ENCODE measurements around the gene TTC33. TPM values are rescaled to one million over a fixed set of nuclear protein-coding genes. Genes with fewer than 3 reads are reported as not detected.
A peak's percentile ranks its signal among the peaks of the same experiment; 100 is the strongest.
"Not testable (repeated sequence)": the region's sequence is repeated elsewhere in the genome, so short reads cannot be mapped to it uniquely, and the experiment has no call there.

TTC33 gene
- polyA plus RNA-seq, 3 donors from 2014 or later = 10.5 to 18.1 (median 11.2) TPM

DNA sequence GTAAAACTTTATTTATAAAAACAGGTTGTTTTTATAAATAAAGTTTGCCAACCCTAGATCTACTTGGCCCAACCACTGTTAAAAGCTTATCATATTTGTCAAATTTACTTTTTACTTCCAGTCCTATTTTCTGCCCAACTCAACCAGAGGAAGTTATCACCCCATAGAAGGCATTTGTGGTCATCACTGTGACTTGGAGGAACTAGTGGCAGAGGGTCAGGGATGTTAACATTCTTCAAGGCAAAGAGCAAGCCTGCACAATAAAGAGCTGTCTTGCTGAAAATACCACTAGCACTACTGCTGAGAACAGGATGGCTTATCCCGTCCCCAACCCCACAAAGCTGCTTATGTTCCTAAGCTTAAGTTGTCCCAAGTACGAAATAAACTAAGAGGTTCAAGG is 22.3 kb downstream of the TTC33 start:
- H3K4me1 Mint-ChIP-seq = peaks cover 24 to 48% of the 10 kb centered on the region in 2 donors
- peak overlapping the region in 3 of 5 donors; percentile 7 to 67 (median 26) for H3K4me3 Mint-ChIP-seq
- H3K27me3 Mint-ChIP-seq (ENCODE audit: low read depth in 3 of 3) = peaks cover 0 to 3% (median 1%) of the 10 kb centered on the region in 3 donors
- H3K27ac Mint-ChIP-seq = peak overlapping the region in 5 of 6 donors; percentile 2 to 61 (median 41)
- no peaks in the 10 kb centered on the region for H3K9me3 Mint-ChIP-seq
- H3K36me3 Mint-ChIP-seq = peaks cover 4 to 15% (median 7%) of the 10 kb centered on the region in 3 donors
- DNase-seq = no peak

DNA sequence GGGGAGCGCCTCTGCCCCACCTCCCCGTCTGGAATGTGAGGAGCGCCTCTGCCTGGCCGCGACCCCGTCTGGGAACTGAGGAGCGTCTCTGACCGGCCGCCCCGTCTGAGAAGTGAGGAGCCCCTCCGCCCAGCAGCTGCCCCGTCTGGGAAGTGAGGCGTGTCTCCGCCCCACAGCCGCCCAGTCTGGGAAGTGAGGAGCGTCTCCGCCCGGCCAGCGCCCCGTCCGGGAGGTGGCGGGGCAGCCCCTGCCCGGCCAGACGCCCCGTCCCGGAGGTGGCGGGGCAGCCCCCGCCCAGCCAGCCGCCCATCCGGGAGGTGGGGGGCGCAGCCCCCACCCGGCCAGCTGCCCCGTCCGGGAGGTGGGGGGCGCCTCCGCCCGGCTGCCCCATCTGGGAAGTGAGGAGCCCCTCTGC is 33.3 kb downstream of the TTC33 start:
- not testable (repeated sequence) for H3K4me3 Mint-ChIP-seq, H3K9me3 Mint-ChIP-seq
- peaks cover 25 to 38% (median 34%) of the 10 kb centered on the region in 3 donors for H3K36me3 Mint-ChIP-seq

DNA sequence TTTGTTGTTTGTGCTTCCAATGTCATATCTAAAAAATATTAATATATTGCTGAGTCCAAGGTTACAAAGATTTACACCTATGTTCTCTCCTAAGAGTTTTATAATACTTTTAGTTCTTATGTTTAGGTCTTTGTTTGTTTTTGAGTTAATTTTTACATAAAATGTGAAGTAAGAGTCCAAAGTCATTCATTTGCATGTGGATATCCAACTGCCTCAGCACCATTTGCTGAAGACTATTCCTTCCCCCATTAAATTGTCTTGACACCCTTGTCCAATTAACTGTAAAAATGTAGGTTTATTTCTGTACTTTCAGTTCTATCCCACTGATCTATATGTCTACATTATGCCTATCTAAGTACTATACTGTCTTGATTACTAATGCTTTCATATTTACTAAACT is 35.7 kb downstream of the TTC33 start:
- no peak for DNase-seq
- Mint-ChIP-seq H3K9me3 (peaks cover 0 to 4% (median 0%) of the 10 kb centered on the region in 6 donors), H3K4me1 (peaks cover 10 to 11% of the 10 kb centered on the region in 2 donors), H3K4me3 (no peak overlapping the region), H3K27me3 (ENCODE audit: low read depth in 3 of 3) (peaks cover 0 to 3% (median 0%) of the 10 kb centered on the region in 3 donors), H3K27ac (peak overlapping the region in 2 of 6 donors; percentile 5 to 30), H3K36me3 (peaks cover 22 to 35% (median 34%) of the 10 kb centered on the region in 3 donors)

More for the DNA sequence above, 33.3 kb downstream of the TTC33 start:
- DNase-seq; H3K27ac Mint-ChIP-seq; H3K27me3 Mint-ChIP-seq (ENCODE audit: low read depth in 3 of 3); H3K4me1 Mint-ChIP-seq: not testable (repeated sequence)

DNA sequence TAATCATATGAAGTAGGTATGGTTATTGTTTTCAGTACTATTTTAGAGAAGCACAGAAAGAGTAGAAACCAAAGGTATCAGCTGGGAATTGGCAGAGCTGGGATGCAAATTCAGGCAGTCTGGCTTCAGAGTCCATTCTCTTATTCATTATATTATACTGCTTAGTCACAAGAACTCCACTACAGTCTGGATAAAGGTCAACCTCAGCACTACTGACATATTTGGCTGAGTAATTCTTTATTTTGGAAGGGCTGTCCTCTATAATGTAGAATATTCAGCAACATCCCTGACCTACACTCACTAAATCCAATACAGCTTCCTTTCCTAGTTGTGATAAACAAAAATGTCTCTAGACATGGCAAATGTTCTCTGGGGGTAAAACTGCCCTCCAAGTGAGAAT is 38.5 kb downstream of the TTC33 start:
- Mint-ChIP-seq H3K36me3 (peaks cover 17 to 36% (median 30%) of the 10 kb centered on the region in 3 donors), H3K4me3 (no peak overlapping the region), H3K27ac (no peak overlapping the region), H3K27me3 (ENCODE audit: low read depth in 3 of 3) (peaks cover 0 to 3% (median 0%) of the 10 kb centered on the region in 3 donors), H3K9me3 (peaks cover 0 to 4% (median 0%) of the 10 kb centered on the region in 6 donors), H3K4me1 (peaks cover 10 to 13% of the 10 kb centered on the region in 2 donors)
- DNase-seq = no peak

DNA sequence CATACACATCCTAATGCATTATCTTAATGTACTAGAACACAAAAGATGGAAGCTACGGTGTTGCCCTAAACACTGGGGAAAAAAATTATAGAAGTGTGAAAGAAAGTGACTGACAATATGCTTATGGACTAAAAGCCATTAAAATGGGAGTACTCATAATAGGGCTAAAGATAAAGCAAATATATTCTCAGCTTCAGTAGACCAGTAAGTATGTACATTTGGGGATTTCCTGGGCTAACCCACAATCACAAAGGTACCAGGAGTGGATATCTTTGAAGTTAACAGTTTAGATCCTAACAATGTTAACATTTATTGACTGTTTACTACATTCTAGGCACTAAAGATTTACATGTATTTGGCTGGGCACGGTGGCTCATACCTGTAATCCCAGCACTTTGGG is 39.2 kb downstream of the TTC33 start:
- Mint-ChIP-seq H3K36me3 (peaks cover 14 to 33% (median 25%) of the 10 kb centered on the region in 3 donors), H3K27me3 (ENCODE audit: low read depth in 3 of 3) (peaks cover 0 to 3% (median 0%) of the 10 kb centered on the region in 3 donors), H3K4me1 (peaks cover 9 to 16% of the 10 kb centered on the region in 2 donors), H3K4me3 (no peak overlapping the region), H3K27ac (no peak overlapping the region), H3K9me3 (peaks cover 0 to 4% (median 0%) of the 10 kb centered on the region in 6 donors)
- DNase-seq = no peak

DNA sequence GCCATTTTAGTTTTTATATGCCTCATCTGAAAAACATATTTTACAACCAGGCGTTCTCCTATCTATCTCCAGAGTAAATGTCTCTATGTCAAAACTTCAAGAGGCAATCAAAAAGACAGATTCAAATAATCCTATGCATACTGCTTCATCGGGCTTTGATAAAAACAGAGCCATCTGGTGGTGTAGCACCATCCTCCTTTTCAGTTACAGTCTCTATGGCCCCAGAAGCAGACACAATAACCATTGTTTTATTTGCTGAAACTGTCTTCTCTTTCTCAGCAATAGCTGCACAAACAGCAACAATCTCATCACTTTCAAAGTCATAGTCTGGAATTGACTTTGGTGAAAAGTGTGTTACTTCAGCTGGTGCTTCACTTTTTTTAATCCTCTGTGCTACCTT is 39.8 kb downstream of the TTC33 start:
- H3K9me3 Mint-ChIP-seq = no peaks in the 10 kb centered on the region
- H3K4me1 Mint-ChIP-seq = peaks cover 5 to 16% of the 10 kb centered on the region in 2 donors
- H3K36me3 Mint-ChIP-seq = peaks cover 8 to 29% (median 22%) of the 10 kb centered on the region in 3 donors
- H3K4me3 Mint-ChIP-seq = no peak overlapping the region
- H3K27me3 Mint-ChIP-seq (ENCODE audit: low read depth in 3 of 3) = peaks cover 0 to 2% (median 0%) of the 10 kb centered on the region in 3 donors
- H3K27ac Mint-ChIP-seq = peak overlapping the region in 2 of 6 donors; percentile 7 to 25
- no peak for DNase-seq

DNA sequence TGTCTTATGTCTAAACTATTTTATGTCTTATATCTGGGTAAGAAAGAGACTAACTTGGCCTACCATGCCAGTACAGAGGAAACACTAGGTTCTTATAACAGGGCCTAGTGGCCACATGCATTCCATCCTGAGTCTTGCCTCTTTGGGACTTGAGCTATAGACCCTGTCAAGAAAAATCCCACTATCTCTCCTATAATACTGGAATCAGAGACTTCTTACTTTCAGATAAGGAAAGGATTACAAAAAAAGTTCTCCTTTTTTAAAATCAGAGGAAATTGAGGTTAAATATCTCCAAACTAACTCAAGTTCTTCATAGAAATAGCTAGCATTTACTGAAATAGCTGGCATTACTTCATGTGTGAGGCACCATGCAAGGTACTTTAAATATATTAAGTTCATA is 41.8 kb downstream of the TTC33 start:
- no peak for DNase-seq
- Mint-ChIP-seq H3K27ac (no peak overlapping the region), H3K27me3 (ENCODE audit: low read depth in 3 of 3) (no peaks in the 10 kb centered on the region), H3K36me3 (peaks cover 0 to 28% (median 16%) of the 10 kb centered on the region in 3 donors), H3K9me3 (peaks cover 0 to 8% (median 3%) of the 10 kb centered on the region in 6 donors), H3K4me1 (peaks cover 5 to 16% of the 10 kb centered on the region in 2 donors), H3K4me3 (no peak overlapping the region)

DNA sequence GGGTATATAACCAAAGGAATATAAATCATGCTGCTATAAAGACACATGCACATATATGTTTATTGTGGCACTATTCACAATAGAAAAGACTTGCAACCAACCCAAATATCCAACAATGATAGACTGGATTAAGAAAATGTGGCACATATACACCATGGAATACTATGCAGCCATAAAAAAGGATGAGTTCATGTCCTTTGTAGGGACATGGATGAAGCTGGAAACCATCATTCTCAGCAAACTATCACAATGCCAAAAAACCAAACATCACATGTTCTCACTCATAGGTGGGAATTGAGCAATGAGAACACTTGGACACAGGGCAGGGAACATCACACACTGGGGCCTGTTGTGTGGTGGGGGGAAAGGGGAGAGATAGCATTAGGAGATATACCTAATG is 45.2 kb downstream of the TTC33 start:
- H3K4me1 Mint-ChIP-seq; H3K27me3 Mint-ChIP-seq (ENCODE audit: low read depth in 3 of 3); DNase-seq; H3K4me3 Mint-ChIP-seq; H3K27ac Mint-ChIP-seq: not testable (repeated sequence)
- Mint-ChIP-seq H3K9me3 (peaks cover 0 to 27% (median 13%) of the 10 kb centered on the region in 6 donors), H3K36me3 (peaks cover 22 to 46% (median 41%) of the 10 kb centered on the region in 3 donors)

DNA sequence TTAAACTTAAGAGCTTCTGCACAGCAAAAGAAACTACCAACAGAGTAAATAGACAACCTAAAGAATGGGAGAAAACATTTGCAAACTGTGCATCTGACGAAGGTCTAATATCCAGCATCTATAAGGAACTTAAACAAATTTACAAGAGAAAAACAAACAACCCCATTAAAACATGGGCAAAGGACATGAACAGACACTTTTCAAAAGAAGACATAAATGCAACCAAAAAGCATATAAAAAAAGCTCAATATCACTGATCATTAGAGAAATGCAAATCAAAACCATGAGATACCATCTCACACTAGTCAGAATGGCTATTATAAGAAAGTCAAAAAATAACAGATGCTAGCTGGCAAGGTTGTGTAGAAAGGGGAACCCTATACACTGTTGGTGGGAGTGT is 50.3 kb downstream of the TTC33 start:
- not testable (repeated sequence) for H3K4me3 Mint-ChIP-seq; H3K4me1 Mint-ChIP-seq; H3K27ac Mint-ChIP-seq; DNase-seq; H3K27me3 Mint-ChIP-seq (ENCODE audit: low read depth in 3 of 3)
- peaks cover 70 to 83% (median 79%) of the 10 kb centered on the region in 3 donors for H3K36me3 Mint-ChIP-seq
- H3K9me3 Mint-ChIP-seq = peaks cover 10 to 72% (median 55%) of the 10 kb centered on the region in 6 donors

DNA sequence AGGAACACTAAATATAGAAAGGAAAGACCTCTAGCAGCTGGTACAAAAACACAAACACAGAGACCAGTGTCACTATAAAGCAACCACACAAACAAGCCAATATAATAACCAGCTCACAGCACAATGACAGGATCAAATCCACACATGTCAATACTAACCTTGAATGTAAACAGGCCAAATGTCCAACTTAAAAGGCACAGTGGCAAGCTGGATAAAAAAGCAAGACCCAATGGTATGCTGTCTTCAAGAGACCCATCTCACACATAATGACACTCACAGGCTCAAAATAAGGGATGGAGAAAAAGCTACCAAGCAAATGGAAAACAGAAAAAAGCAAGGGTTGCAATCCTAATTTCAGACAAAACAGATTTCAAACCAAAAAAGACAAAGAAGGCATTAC is 53.7 kb downstream of the TTC33 start:
- peaks cover 74 to 84% (median 83%) of the 10 kb centered on the region in 3 donors for H3K36me3 Mint-ChIP-seq
- not testable (repeated sequence) for H3K27ac Mint-ChIP-seq; H3K27me3 Mint-ChIP-seq (ENCODE audit: low read depth in 3 of 3); DNase-seq; H3K4me1 Mint-ChIP-seq; H3K4me3 Mint-ChIP-seq
- peaks cover 10 to 58% (median 44%) of the 10 kb centered on the region in 6 donors for H3K9me3 Mint-ChIP-seq

DNA sequence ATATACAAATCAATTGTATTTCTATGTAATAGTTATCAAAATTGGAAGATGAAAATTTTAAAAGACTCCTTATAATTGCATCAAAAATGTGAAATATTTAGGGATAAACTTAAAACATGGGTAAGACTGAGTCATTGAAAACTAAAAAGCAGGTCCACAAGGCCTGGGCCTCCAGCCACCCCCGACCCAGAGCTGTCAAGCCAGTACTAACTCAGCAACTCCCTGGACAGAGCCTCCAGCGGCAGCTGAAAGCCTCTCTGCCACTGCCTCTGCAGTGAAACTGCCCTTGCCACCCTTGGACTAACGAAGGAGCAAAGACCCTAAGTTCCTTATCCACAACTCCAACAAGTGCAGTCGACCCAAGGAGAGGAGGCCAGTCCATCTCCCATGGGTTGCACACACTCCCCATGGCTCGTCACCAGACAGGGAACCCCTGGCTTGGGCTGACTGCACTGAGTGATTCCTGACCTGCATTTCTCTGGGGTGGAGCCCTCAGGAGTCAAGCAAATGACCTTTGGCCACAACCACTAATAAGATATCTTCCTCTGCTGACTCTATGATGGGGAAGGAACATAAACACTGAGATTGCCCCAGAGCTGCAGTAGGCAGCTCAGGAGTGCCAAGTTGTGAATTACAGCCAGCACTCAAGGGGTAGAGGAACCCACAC is 55.5 kb downstream of the TTC33 start:
- H3K9me3 Mint-ChIP-seq = peaks cover 10 to 45% (median 41%) of the 10 kb centered on the region in 6 donors

DNA sequence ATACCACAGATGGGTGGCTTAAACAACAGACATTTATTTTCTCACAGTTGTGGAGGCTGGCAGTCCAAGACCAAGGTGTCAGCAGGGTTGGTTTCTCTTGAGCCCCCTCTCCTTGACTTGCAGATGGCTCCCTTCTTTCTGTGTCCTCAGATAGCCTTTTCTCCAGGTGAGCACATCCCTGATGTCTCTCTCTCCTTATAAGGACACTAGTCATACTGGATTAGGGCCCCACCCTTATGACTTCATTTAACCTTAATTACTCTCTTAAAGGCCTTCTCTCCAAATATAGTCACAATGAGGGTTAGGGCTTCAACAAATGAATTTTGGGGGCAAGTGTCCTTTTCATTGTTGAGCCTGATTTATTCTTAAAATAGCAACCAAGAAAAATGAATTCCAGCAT is 61.3 kb downstream of the TTC33 start:
- peaks cover 0 to 14% (median 11%) of the 10 kb centered on the region in 3 donors for H3K27me3 Mint-ChIP-seq (ENCODE audit: low read depth in 3 of 3)
- no peak for DNase-seq
- peaks cover 43 to 60% (median 43%) of the 10 kb centered on the region in 3 donors for H3K36me3 Mint-ChIP-seq
- H3K9me3 Mint-ChIP-seq = no peaks in the 10 kb centered on the region
- H3K27ac Mint-ChIP-seq = peak overlapping the region in 3 of 6 donors; percentile 50 to 57 (median 53)
- H3K4me1 Mint-ChIP-seq = peaks cover 43 to 56% of the 10 kb centered on the region in 2 donors
- H3K4me3 Mint-ChIP-seq = no peak overlapping the region

More for the DNA sequence above, 55.5 kb downstream of the TTC33 start:
- Mint-ChIP-seq H3K4me3 (no peak overlapping the region), H3K36me3 (peaks cover 71 to 82% (median 81%) of the 10 kb centered on the region in 3 donors), H3K4me1 (peaks cover 9 to 15% of the 10 kb centered on the region in 2 donors), H3K27ac (no peak overlapping the region), H3K27me3 (ENCODE audit: low read depth in 3 of 3) (peaks cover 0 to 4% (median 3%) of the 10 kb centered on the region in 3 donors)
- DNase-seq = no peak

DNA sequence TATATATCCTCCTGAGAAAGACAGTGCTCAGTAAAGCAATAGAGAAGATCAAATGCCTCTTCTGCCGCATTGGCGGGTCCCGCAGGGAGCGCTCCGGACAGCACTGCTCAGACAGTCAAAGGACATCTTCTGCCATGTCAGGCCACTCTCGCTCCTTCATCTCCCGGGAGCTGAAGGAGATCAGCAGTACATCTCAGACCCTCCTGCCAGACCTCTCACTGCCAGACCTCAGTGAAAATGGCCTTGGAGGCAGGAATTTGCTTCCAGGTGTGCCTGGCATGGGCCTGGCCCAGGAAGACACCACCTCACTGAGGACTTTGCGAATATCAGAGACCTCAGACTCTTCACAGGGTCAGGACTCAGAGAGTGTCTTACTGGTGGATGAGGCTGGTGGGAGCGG is 63.9 kb downstream of the TTC33 start:
- peak overlapping the region; percentile 9 to 58 (median 21) for H3K4me3 Mint-ChIP-seq
- peaks cover 40 to 59% (median 44%) of the 10 kb centered on the region in 3 donors for H3K36me3 Mint-ChIP-seq
- DNase-seq = no peak
- H3K27ac Mint-ChIP-seq = peak overlapping the region; percentile 75 to 92 (median 82)
- H3K9me3 Mint-ChIP-seq = no peaks in the 10 kb centered on the region
- H3K4me1 Mint-ChIP-seq = peaks cover 68 to 80% of the 10 kb centered on the region in 2 donors
- H3K27me3 Mint-ChIP-seq (ENCODE audit: low read depth in 3 of 3) = peaks cover 3 to 21% (median 11%) of the 10 kb centered on the region in 3 donors

DNA sequence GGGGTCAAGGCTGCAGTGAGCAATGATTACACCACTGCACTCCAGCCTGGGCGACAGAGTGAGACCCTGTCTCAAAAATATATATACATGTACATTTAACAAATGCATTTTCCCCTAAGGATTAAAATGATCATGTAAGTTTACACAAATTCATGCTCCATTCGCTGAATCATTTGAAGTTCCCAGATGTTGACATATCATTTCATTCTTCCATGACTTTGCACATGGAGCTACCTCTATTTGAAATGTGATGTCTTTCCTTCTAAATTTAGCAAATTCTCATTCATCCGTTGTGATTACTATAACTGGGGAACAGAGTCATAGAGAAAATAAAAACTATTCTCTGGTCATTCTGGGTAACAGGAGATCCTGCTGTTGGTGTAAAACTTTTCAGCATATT is 65.5 kb downstream of the TTC33 start:
- Mint-ChIP-seq H3K4me3 (peak overlapping the region; percentile 26 to 93 (median 58)), H3K9me3 (no peaks in the 10 kb centered on the region), H3K4me1 (peaks cover 81 to 82% of the 10 kb centered on the region in 2 donors), H3K27ac (peak overlapping the region; percentile 30 to 97 (median 74)), H3K27me3 (ENCODE audit: low read depth in 3 of 3) (peaks cover 5 to 17% (median 11%) of the 10 kb centered on the region in 3 donors), H3K36me3 (peaks cover 34 to 61% (median 46%) of the 10 kb centered on the region in 3 donors)
- no peak for DNase-seq
